ENCODE measurements around the gene WNK2.

WNK2 gene

DNA sequence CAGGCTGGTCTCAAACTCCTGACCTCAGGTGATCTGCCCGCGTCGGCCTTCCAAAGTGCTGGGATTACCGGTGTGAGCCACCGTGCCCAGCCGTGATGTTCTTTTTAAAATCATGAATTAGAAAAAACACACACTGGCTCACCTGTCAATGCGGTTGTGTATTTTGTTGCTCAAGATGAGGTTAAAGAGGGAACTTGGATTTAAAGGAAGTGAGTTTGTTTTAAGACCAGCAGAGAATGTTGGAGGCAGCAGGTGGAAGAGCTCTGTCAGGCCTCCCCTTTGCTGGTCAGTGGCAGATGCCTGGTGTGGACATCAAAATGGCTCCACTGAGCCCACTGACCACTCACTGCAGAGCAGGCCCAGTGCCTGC, 38.9 kb downstream of the WNK2 start:
- no peak for DNase-seq

DNA sequence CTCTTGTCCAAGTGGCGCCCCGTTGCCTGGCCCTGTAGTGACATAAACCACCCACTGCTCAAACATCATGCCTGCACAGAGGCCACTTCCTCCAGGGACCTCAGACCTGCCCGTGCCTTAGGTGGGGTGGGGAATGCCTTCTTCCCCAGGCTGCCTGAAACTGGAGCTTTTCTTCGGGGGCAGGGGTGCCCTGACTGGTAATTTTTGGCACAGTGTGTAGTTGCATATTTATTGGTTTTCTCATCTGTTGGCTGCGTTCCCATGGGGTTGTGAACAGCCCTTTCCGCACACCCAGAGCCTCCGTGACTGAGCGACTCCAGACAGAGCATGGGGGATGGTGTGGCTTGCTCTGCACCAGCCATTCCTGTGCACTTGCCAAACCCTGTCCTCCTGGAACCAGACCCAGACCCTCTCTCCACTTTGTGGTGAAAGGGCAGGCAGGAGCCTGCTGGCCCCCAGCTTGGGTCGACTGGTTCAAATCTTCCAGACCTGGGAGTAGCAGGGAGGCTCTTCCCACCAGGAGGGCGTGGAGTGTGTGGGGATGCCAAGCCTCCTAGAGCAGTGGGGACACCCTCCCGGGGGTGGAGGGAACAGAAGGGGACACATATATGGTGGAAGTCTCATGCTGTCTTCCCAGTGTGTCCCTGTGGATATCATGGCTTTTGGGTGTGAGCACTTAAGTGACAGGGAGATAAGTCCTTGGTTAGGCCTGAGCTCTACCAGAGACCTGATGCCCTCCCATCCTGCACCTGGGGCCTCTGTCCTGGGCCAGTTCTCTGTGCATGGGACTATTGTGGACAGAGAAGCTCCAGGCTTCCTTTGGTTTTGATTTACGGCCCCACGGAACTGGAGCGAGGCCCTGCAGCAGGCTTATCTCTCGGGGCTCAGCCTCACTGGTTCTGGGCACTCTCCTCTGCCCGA, 39.6 kb downstream of the WNK2 start:
- DNase-seq, result no peak

DNA sequence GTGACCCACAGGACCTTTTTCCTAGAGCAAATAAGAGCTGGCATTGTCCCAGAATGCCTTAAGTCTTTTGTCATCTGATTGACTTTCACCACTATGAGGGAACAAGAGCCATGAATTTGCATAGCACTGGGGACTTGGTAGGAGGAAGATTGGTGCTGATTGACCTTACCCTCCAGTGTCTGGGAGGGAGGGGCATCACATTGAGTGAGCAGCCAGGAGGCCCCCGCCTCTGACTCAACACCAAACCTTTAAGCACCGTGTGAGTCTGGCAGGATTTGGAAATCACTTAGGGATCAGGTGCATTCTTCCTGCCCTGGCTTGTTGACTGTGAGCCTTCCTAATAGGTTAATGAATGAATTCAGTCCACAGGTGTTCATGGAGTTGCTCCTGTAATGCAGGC, 40.7 kb downstream of the WNK2 start:
- no peak for DNase-seq

DNA sequence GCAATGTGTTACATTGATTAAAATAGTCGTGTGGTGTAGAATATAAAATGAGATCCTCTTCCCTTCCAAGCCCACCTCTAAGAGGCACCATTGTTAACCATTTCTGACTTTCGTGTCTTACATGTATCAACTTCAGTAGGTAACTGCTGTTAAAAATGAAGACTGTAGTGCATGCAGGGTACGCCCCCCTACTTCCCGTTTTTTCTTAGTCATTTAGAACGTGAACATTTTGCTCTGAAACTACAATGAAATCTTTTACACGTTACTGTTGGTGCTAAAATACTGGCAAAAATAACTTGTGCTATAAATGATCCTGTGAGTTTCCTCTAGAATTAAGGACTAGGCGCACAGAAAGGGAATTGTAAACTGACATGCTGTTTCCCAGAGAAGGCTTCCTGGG, 41.5 kb downstream of the WNK2 start:
- no peak for DNase-seq

DNA sequence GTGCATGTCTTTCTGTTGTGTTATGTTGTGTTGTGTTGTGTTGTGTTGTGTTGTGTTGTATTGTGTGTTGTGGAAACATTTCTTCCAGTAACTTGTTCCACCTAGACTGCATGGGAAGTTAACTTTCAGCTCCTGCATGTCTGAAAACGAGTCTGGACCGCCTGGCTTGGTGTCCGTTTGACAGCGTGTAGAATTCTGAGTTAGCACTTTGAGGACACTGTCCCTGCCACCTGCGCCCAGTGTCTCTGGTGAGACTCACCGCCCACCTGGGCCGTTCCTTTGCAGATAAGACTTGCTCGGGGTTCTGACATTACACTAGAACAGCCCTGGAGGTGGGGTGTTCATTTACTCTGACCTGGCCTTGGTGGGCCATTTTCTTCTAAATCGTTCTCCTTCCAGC, 42.0 kb downstream of the WNK2 start:
- no peak for DNase-seq

DNA sequence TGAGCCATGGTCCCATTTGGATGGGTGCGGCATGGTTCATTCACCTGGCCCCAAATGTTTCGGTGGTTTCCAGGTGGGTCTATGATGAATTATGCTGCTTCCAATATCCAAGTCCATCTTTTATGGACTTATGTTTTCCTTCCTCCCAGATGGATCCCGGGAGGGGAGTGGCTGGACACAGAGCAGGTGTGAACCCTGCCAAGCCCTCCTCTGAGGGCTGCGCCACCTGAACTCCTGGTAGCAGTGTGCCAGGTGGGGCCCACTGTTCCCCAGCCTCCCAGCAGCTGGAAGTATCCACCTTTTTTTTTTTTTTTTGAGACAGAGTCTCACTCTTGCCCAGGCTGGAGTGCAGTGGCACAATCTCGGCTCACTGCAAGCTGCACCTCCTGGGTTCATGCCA, 42.9 kb downstream of the WNK2 start:
- no peak for DNase-seq

DNA sequence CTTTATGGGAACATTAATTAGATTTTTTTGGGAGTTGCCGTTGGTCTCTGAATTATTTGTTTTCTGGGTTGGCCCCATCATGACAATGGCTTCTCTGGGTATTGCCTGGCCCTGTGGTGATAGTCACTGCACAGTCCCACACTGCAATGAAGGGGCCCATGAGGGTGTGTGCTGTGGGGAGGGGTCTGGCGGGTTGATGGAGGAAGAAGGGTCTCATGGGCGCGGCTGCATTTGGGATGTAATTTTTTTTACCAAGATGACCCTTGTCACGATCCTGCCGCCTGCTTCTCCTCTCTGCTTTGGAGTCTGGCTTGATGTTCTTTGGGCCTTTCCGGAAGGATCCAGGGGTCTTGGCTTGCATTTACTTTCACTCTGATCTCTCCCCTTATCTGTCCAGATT, 44.1 kb downstream of the WNK2 start:
- DNase-seq, result no peak

DNA sequence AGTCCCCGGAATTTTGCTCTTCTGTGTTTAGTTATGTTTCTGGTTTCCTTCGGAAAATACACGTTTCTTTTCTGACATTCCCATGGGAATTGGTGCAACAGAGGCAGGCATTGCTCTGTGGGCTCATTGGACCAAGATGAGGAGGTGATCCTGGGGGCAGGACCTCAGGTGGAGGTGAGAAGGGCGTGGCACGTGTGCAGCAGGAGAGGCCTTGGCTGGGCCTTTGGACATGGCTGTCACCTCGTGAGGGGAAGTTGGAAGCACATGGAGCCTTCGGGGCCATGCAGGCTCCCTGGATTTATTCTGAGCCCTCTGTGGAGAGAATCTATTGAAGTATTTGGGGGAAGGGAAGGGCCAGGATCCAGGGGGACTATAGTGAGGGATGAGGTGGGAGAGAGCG, 44.5 kb downstream of the WNK2 start:
- DNase-seq, result no peak

DNA sequence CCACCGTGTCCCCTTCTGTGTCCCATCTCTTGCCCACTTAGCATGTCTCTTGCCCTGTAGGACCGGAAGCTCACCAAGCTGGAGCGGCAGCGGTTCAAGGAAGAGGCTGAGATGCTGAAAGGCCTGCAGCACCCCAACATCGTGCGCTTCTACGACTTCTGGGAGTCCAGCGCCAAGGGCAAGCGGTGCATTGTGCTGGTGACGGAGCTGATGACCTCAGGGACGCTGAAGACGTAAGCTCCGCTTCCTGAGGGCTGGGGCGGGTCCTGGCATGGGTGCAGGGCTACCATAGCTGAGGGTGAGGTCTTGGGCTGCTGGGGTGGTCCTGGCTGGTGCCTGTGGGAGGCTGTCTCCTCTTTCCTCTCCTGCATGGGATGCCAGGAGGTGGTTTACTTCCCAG, 45.7 kb downstream of the WNK2 start:
- DNase-seq, result no peak

DNA sequence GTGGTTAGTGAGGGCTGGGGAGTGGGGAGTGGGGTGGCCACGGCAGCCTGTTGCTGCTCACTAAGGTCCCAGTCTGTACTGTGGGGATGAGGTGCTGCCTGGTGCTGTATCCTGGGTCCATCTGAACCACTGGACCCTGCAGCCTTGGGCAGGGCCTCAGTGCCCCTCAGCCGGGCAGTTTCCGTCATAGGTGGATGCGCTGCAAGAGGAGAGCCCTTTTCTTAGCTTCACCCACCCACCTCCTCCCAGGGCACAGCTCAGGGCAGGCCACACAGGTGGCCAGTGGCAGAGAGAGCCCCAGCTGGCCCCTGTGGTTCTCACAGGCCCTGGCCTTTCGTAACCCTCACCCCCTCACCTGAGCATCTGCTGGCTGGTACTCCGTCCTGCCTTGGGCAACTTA, 46.2 kb downstream of the WNK2 start:
- DNase-seq, result no peak

DNA sequence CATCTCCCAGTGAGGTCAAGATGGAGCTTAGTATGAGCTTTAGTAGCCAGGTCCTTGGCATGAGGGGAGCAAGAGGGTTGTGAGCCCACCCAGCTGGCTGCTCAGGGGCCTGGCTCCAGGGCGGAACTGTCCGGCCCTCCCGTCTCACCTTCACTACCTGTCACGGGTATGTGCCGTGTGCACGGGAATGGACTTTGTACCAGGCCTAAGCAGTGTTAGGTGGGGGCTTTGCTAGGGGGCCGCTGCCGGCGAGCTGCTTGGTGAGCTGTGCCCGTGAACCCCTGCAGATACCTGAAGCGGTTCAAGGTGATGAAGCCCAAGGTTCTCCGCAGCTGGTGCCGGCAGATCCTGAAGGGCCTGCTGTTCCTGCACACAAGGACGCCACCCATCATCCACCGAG, 46.7 kb downstream of the WNK2 start:
- no peak for DNase-seq

DNA sequence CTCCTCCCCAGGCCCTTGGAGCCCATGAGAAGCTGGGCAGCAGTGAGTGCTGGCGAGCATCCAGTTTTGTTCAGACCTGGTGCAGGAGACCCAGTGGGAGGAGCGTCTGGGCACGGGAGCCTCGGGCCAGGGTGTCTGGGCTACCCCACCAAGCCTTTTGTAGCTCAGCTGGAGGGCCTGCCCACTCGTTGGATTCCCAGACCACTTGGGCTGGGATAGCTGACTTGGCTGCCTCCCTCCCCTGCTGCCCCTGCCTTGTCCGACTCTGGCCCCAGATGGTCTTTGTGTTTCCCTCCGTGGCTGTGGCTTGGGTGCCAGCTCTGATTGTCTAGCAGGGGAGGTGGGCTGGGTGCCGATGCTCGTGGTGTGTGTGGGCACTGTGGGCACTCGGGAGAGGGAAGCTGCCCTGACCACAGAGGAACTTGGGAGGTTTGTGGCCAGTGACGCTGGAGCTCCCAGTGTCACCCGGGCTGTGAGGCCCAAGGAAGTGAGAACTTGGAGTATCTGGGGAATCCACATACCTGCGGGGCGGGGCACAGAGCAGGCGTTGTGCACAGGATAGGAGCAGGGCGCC, 47.3 kb downstream of the WNK2 start:
- no peak for DNase-seq

DNA sequence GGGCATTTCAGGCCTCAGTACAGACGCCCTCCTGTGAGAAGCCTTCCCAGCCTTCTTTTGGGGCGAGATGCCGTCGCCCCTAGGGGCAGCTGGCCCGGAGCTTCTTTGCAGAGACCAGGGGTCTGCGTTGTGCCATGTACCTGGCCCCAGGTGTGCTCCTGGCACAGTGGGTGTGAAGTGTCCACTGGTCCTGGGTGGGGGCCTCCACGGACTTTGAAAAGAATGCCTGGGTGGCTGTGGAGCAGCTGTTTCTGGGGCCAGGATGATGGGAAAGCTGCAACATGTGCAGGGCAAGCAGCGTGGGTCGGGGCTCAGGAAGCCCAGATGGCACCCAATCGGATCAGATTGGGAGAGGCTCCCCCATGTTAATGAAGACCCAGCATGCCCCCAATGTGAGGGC, 47.8 kb downstream of the WNK2 start:
- no peak for DNase-seq

DNA sequence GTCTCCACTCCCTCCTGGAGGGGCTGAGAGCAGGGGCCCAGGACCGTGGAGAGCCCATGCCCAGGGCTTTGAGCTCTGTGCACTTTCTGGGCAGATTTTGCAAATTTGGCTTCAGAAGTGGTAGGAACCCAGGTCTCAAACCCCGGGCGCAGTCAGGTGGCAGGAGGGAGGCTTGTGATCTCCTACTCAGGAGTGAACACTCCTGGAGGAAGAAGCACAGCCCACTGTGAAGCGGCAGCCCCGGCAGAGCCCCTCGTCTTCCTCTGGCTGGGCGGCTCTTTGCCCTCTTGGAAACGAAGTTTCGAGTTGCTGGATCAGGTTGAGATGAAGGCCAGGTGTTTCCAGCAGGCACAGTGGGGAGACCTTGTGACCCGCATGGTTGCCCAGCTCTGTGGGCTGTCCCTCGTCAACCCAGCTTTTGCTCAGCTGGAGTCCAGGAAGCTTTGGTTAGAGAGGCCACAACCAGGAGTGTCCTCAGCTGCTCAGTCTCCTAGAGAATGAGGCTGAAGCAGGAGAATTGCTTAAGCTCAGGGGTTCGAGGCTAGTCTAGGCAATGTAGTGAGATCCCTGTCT, 48.5 kb downstream of the WNK2 start:
- DNase-seq, result no peak

DNA sequence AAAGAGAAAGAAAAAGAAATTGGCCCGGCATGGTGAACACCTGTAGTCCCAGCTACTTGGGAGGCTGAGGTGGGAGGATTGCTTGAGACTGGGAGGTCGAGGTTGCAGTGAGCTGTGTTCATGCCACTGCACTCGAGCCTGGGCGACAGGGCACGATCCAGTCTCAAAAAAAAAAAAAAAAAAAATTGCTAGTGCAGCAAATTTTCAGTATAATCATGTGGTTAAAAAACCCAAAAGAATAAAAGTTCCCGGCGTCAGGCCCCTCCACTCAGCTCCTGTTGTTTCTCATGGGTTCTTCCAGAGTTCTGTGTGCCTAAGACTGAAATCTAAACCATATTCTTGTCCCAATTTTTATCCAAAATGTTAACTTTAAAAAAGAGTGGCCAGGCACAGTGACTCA, 49.1 kb downstream of the WNK2 start:
- DNase-seq, result no peak

DNA sequence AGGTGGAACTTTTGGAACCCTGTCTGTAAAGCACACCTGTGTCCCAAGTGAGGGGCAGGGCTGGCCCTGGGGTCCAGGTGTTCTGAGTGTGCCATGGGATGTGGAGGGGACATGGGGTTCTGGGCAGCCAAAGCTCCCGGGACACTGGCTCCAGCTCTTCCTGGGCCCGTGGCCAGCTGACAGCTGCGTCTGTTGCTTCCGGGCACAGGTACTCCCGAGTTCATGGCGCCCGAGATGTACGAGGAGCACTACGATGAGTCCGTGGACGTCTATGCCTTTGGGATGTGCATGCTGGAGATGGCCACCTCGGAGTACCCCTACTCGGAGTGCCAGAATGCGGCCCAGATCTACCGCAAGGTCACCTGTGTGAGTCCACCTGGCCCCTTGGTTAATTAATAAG, 50.7 kb downstream of the WNK2 start:
- DNase-seq, result no peak

DNA sequence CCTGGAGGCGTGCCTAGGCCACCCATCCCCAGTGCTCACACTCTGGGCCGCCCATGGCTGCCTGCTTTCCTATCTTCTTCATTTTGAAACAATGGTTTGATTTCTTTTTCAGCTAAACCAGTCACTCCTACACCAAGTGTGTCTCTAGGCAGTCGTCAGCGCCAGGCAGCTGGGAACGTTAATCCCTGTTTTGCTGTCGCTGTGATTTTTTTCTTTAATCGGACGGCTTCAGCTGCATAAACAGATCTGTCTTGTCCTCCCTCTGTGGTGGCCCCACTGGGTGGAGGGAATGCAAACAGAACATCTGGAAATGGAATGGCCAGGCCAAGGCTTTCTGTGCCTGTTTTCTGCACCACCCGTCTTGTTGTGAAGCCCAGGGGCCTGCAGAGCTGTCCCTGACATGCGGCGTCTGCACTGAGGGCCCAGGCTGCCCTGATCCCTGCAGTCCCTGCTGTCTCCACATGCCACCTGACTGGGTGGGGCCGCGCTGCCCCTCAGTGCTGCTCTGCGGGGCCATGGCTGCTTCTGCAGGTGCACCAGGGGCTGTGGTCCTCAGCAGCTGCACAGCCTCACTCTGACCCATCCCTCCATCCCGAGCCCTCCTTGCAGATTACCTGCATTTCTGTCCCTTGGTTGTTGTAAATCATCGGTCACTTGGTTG, 51.5 kb downstream of the WNK2 start:
- DNase-seq, result no peak

DNA sequence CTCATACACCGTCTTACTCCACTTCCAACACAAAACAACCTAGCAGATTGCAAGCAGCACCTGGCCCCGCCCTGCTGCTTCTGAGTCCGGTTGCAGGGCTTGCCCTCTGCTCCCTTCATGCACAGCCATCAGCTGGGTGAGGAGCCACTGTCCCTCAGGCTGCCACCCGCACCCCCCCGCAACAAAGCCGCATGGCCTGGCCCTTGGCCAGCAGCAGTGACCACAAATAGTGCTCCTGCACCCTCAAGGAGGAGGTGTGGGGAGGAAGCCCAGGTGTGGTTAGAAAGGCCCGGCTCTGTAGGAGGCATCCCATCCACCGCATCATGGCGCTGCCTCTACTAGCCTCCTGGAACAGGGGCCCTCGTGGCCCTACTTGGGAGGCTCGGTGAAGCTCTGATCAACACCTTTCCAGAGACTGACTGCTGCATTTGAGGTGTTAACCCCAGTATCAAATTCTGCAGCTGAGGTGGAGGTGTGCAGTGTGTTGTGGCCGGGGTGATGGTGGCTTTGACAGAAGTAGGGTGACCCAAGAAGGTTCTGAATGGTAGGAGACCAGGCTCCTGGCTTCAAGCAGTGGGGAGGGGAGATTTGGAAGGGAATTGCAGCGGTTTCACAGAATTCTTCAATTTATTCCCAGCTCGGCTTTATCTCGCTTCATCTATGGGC, 52.7 kb downstream of the WNK2 start:
- DNase-seq, result no peak

DNA sequence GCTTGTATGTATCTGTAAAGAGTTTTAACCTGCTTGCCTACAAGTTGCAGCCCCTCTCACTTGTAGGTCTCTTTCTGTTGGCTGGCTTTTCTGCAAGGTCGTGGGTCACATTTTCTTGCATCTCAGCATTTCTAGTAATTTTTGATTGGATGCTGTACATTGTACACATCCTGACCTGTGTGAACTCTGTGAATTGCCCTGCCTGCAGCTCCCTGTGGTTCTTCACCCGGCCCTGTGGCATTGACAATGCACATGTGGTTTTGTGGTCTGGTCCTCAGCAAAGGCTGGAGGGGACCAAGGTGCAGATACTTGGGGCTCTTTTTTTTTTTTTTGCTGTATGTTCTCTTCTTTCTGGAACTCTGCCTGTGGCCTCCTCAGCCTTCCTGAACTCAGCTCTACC, 53.6 kb downstream of the WNK2 start:
- no peak for DNase-seq

DNA sequence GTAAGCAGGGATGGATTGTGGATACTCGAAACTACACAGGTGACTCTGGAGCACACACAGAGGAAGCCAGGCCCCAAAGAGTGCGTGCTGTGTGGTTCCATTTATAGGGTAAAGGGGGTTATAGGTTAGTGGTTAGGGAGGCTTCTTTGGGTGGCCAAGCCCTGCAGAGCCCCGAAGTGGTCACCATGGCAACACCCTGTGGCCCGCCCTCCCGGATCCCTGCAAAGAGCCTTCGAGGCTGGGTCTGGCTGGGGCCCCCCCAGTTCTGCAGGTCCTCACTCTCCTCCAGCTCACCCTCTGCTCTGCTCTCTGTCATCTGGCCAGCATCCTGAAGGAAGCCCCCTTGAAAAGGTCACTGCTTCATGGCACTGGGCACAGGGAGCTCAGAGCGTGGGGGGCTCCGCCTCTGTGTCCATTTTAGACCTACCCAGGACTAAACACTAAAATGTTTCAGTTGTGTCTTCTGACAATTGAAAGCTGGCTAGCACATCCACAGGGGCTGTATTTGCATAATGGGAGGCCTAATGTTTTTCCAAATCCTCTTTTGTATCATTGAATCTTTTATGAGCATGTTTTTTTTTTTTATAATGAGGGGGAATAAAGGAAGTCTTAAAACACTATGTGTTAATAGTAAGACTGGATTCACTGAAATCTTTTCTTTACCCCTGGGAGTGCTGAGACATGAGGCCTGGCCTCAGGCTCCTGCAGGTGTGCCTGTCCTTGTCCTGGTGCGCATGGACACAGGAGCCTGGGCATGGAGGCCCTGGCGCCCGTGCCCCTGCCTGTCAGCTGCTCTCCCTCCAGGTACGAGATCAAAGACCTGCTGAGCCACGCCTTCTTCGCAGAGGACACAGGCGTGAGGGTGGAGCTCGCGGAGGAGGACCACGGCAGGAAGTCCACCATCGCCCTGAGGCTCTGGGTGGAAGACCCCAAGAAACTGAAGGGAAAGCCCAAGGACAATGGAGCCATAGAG, 55.3 kb downstream of the WNK2 start:
- DNase-seq, result no peak

DNA sequence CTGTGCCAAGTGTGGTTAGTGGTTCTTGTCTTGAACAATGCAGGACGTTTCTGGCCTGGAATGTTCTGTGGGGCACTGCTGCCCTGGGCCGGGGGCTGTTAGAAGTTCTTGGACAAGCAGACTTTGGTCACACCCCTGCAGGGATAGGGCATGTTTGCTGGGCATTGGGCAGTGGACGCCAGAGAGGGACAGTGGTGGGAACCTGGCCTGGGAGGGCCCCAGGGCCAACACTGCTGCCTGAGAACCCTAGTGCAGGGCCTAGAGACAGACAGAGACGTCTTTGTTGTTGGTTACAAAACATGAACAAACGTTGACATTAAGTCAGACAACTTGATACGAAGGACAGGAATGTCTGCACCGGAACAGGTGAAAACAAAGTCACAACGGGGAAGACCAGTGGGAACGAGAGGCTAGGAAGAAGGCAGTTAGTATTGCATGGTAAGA, 57.0 kb downstream of the WNK2 start:
- DNase-seq, result no peak

DNA sequence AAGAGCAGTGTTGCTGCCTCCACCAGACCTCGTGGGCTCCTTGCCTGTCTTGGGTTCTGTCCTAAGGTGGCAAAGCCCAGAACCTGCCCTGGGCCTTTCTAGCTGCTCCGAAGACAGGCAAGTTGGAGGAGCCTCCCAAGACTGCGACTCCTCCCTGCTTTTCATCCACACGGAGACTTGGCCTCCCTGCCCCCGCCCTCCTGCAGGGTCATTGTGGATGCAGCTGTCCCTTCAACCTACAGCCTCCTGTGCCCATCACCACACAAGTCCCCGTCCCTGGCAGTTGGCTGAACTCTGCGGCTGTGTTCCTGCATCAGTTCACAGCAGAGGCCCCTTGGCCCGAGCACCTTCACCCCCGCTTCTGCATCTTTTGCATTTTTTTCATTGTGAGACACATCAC, 59.2 kb downstream of the WNK2 start:
- DNase-seq, result no peak
